GM18870 (cell line): ENCODE data around the gene RANBP3.
"Not testable (repeated sequence)": the region's sequence is repeated elsewhere in the genome, so short reads cannot be mapped to it uniquely, and the experiment has no call there.

Source experiments
- ATAC-seq: cut with Tn5 transposase; IDR thresholded peaks from one replicate; pipeline ENCODE4 v1.9.1; 2021; ENCODE audit warnings: moderate library complexity; ENCODE audit not compliant: unreplicated experiment

Gene RANBP3

DNA sequence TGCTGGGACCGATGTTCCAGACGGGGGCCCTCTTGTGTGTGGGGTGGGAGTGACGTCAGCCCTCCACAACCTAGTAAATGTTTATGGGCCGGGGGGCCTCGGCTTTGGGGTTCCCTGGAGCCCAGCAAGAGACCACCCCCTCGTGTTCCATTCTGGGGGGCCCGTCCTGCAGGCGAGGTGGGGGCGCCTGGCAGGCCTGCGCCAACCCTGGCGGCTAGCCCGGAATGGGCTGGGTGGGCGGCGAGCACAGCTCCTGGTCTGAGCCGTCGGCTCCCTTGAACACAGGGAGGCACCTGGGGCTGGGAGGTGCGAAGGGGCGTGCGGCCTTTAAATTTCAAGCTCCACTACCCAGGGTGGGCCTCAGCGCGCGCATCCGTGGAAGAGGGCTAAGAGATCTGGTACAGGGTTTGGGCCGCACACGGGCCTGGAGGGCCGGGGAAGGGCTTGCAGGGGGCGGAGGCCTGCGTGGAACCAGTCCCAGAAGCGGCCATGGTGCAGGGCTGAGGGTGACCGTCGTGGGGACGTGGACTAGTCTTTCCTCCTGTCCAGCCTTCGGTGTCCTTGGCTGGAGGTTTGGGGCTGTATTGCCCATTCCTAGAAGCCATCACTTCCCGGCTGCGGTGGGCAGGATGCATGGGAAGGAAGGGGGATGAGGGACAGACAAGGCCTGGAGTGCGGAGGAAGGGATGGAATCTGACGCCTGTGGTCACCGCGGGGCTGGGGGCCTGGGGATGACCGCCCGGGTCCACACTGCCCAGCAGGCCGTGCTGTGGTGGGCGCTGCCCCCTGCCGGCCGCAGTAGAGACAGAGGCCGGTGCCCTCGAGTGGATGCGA is 85.8 kb downstream of the RANBP3 start:
- no peak for ATAC-seq

DNA sequence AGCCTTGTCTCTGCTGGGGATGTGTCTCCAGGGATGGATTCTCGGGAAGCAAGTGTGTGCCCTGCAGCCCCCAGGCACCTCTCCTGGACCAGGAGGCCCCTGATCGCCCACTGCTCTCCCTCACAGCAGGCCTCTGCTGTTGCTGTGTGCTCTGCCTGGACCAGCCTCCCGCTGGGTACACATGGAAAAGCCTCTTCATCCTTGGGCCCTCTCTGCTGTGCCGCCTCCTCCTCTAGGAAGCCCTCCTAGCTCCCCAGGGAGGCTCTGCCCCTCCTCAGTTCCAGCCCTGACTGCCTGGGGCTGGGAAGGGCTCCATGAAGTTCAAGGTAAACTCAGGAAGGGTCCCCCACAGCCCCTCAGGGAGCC is 86.4 kb downstream of the RANBP3 start:
- no peak for ATAC-seq

DNA sequence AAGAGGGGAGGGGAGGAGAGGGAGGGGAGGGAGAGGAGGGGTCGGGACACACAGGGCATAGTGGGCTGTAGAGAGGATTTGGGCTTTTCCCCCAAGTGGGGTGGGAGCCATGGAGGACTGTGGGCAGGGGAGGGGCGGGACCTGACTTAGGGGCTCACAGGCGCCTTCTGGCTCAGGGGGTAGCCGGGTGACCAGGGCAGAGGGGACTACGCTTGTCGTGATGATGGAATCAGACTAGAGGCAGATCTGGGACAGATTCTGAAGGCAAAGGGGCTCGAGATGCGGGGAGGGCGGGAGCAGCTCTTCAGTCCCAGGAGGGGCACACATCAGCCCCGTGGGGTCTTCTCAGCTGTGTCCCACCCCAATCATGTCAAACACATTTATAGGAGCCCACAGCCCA is 87.8 kb downstream of the RANBP3 start:
- no peak for ATAC-seq

DNA sequence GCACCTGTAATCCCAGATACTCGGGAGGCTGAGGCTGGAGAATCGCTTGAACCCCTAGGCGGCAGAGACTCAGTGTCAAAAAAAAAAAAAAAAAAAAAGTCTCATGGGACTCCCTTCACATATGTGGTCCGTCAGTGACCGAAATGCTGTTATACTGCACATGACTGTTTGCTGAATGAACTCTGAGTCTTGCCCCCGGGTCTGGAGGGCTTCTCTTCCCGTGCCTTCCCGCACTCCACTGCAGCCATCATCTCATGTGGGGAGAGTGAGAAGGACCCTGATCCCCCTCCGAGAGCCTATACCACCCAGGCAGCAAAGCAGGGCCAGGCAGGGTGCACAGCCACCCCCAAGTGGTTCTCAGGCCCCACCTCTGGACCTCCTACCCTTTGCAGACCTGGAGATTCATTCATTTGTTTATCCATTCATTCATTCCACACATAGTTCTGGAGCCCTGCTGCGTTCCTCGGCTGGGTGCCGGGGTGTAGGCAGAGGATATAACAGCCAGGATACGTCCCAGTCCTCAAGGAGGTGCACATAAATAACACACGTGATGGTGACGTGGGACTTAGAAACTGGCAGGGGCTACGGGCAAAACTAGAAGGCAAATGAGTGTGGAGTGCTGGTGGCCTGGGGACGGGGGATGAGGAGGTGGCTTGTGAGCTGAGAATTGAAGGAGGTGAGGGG is 88.5 kb downstream of the RANBP3 start:
- no peak for ATAC-seq

DNA sequence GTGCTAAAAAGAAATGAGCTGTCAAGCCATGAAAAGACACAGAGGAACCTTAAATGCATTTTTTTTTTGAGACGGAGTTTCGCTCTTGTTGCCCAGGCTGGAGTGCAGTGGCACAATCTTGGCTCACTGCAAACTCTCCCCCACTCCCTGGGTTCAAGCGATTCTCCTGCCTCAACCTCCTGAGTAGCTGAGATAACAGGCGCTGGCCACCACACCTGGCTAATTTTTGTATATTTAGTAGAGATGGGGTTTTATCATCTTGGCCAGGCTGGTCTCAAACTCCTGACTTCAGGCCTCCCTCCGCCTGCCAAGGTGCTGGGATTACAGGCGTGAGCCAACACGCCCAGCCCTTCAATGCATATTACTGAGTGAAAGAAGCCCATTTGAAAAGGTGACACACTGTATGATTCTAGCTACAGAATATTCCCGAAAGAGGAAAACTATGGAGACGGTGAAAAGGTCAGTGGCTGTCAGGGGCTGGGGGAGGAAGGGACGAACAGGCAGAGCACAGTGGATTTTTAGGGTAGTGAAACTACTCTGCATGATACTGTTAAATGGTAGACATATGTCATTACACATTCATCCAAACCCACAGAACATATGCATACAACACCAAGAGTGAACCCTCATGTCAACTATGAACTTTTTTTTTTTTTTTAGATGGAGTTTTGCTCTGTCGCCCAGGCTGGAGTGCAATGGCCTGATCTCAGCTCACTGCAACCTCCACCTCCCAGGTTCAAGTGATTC is 93.7 kb downstream of the RANBP3 start:
- ATAC-seq: not testable (repeated sequence)

DNA sequence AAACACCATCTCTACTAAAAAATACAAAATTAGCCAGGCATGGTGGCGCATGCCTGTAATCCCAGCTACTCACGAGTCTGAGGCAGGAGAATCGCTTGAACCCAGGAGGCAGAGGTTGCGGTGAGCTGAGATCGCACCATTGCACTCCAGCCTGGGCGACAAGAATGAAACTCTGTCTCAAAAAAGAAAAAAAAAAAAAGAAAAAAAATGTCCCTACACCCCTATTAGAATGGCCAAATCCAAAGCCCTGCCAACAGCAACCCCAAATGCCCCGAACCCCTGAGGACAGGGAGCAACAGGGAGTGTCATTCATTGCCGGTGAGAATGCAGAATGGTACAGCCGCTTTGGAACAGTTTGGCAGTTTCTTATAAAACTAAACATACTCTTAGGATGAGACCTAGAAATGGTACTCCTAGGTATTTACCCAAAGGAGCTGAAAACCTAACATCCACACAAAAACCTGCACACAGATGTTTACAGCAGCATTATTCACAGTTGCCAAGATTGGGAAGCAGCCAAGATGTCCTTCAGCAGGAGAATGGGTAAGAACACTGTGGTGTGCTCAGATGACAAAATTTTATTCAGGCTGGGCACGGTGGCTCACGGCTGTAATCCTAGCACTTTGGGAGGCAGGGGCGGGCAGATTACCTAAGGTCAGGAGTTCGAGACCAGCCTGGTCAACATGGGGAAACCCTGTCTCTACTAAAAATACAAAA is 94.6 kb downstream of the RANBP3 start:
- not testable (repeated sequence) for ATAC-seq

DNA sequence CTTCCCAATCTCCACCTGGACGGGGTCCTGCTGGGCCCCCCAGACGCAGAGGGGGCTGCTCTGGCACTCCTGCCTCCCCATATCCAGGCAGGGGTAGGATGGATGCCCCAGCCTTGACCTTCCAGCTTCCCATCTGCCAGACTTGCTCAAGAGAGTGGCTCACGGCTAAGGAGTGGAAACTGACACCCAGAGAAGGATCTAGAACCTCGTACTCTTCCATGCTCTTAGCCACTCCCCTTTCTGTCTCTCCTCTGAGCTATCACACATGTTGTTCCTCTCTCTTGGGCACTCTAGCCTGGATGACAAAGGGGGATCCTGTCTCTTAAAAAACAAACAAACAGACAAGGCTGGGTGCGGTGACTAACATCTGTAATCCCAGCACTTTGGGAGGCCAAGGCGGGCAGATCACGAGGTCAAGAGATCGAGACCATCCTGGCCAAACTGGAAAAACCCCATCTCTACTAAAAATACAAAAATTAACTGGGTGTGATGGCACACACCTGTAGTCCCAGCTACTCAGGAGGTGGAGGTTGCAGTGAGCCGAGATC is 95.4 kb downstream of the RANBP3 start:
- no peak for ATAC-seq

DNA sequence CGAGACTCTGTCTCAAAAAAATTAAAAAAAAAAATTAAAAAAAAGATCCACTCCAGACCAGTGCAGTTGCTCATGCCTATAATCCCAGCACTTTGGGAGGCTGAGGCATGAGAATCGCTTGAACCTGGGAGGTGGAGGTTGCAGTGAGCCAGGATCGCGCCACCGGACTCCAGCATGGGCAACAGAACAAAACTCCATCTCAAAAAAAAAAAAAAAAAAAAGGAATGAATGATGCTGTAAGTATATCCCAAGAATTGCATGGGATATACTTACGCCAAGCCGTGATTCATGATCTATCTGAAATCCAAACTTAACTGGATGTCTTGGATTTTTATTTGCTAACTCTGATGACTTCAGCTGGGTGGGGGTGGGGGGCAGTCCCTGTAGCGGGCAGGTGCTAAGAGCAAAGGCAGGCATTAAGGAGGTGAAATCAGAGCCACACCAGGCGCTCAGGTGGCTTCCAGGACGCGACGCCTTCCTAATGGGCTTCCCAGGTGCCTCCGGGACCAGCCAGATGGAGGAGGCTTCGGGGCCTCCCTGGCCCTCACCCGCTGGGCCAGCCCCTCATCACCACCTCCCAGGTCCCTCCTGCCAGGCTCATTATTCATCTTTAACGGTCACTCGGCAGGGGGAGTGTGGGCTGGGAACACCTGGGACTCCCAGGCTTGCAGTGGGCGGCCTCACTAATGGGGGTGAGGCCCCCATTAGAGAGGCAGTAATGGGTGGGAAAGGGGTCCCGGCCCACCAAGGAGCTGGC is 96.2 kb downstream of the RANBP3 start:
- ATAC-seq: no peak

DNA sequence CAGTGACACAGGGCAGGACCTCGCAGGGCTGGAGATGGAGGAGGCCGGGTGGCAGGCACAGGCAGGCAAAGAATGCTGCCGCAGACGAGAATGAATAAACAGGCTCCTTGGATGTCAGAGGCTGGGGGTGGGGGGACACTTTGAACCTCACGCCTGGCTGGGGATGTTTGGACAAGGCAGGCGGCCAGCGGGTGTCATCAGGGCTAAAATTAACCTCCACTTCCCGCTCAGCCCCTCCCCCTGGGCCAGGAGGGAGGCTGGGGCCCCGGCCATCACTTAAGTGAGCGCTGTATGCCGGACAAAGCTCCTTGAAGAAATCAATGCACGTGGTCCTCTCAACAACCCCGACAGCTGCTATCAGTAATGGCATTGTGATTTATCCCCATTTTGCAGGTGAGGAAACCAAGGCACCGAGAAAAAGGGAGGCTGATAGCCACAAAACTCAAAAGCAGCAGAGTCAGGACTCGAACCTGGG is 97.3 kb downstream of the RANBP3 start:
- no peak for ATAC-seq

DNA sequence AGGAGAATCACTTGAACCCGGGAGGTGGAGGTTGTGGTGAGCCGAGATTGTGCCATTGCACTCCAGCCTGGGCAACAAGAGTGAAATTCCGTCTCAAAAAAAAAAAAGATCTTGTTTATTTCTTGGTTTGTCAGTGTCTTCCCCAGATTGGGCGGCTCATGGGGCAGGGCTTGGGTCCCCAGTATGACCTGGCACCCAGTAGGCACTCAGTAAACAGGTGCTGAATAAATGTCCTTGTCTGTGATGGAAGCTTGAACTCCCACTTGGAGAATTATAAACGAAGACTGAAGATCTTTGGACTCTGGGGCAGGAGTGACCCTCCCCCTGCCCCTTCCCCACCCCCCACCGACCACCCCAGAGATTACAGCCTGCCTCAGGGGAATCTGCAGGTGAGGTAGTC is 97.7 kb downstream of the RANBP3 start:
- ATAC-seq: no peak

DNA sequence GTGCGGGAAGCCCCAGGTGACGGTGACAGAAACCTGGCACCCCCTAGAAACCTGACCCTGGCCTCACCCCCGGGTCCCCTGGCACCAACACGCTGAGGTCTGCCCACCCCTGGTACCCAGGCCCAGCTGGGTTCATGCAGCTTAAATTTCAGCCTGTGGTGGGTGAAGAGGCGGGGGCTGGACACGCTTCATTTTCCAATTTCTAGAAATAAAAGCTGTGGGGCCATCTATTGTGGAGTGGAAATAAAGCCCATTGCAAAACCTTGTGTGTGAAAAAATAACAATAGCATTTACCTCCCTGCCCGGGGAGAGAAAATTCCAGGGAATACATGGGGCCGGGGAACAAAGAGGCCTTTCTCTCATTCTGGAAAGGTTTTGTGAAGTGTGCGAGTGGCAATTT is 100.1 kb downstream of the RANBP3 start:
- no peak for ATAC-seq

DNA sequence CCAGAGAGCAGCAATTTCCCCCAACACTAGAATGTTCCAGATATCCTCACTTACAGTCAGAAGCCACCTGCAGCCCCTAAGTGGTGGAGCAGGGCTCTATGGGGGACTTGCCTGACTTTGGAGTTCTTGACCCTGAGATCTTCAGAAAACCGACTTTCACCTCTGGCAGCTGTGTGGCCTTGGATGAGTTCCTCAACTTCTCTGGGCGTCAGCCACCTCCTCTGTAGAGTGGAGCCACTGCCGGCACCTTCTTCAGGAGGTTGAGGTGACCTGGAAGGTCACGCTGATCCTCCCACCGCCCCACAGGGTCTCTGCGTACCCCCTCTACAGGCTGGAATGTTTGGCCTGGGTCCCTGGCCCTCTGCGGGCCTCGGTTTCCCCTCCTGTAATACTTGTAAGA is 100.5 kb downstream of the RANBP3 start:
- ATAC-seq: no peak

DNA sequence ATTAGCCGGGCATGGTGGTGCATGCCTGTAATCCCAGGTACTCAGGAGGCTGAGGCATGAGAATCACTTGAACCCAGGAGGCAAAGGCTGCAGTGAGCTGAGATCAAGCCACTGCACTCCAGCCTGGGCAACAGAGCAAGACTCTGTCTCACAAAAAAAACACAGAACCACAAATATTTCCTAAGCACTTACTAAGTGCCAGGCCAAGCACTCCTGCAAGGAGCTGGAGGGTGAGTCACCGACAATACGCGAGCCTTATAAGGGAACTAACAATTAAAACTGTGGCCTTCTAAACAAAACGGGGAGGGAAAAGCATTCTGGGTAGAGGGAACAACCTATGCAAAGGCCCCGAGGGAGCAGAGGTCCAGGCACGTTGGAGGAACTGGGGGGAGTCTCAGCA is 103.4 kb downstream of the RANBP3 start:
- ATAC-seq: not testable (repeated sequence)

DNA sequence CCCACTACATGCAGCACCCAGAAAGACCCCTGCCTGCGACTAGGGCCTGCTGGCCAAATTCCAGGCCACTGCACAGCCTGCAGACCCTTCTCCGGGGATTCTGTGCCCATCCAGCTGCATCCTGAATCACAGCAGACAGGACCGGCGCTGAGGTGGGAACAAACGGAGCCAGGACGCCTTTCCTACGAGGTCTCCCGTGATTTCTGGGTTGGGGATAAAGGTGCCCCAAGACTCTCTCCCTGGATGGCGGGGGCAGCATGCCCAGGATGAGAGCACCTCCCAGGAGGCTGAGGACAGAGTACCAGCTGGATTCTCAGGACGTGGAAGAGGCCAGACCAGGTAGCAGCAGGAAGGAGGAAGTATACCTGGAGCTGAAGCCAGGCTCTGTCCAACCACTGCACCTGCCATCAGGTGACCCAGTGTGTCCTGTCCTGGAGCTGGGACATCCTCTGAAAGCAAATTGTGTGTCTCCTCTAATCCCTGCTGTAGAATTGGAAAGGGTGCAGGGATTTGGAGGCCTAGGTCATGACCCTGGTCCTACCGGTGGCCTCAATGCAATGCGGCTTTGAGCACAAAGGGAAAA is 104.2 kb downstream of the RANBP3 start:
- no peak for ATAC-seq

DNA sequence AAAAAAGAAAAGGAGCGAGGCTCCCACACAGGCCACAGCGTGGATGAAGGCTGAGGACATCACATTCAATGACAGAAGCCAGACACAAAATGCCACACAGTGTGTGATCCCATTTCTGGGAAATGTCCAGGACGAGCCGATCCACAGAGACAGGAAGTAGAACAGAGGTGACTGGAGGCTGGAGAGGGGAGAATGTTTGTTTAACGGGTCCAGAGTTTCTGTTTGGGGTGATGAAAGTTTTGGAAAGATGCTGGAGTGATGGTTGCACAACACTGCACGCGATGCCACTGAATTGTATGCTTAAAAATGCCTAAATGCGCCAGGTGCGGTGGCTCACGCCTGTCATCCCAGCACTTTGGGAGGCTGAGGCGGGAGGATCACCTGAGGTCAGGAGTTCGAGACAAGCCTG is 107.0 kb downstream of the RANBP3 start:
- ATAC-seq: no peak

DNA sequence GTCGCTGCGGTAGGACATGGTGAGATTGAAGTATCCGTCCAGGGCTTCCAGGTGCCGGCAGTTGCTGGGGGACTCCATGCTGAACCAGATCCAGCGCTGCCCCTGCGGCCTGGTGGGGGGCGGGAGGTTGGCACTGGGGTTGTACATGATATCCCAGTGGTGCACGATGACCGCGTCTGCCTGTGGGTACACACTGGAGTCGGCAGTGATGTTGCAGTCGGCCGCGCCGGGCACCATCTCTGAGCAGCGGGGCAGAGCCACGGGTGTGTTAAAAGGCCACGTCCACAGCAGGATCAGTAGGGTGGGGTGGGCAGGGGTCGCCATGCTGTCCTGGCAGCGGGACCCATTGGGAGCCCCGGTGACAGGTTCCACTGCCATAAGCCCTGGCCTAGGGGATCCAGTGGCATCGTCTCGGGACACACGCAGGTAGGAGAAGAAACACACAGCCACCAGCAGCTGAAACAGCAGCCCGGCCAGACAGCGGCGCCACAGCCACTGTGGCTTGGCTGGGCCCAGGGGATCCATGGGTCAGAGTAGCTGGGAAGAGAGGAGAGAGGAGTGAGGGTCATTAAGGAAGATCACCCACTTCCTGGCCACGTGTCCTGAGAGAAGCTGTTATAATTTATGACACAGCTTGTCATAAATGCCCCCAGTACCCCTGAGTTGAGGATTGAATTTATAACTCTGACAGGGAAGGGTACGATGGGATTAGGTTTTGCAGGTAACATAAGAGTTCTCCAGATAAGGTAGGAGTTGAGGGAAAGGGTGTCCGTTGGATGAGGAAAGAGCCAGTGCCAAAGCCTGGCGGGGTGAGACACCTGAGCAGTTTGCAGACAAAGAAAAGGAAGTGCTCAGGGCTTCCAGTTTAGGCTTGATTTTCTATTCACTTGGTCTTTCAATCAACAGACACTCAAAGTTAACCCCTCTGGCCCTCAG is 110.5 kb downstream of the RANBP3 start:
- no peak for ATAC-seq
